K562 (cell line): ENCODE data around the gene DUS4L. TPM values are rescaled to one million over a fixed set of nuclear protein-coding genes. Genes with fewer than 3 reads are reported as not detected.
A peak's percentile ranks its signal among the peaks of the same experiment; 100 is the strongest.

Experiments
- ARID4B ChIP-seq: sonication (generic); formaldehyde crosslinking; IDR thresholded peaks from 2 replicates; pipeline ENCODE4 v1.8.0; 2022; ENCODE audit warnings: mild to moderate bottlenecking, missing genetic modification reagents
- ATF1 ChIP-seq, 2 experiments: fragments of 450-650 bp in 1 of 2; IDR thresholded peaks; 2 replicates each; pipeline ENCODE4 v1.6.1; 2016; ENCODE audit warnings: missing compliant biosample characterization in 1 of 2, missing genetic modification characterization in 1 of 2
- BCOR ChIP-seq: fragments of 450-650 bp; IDR thresholded peaks from 2 replicates; pipeline ENCODE4 v1.6.1; 2016
- E2F3 ChIP-seq: fragments of 250-450 bp; sonication (Bioruptor Pico); IDR thresholded peaks from 2 replicates; pipeline ENCODE4 v1.4.0; 2020; ENCODE audit warnings: mild to moderate bottlenecking
- IFI16 ChIP-seq: fragments of 250-450 bp; sonication (Bioruptor Pico); IDR thresholded peaks from 2 replicates; pipeline ENCODE4 v2.1.2; 2022; ENCODE audit warnings: mild to moderate bottlenecking, inconsistent platforms
- MXD1 ChIP-seq: fragments of 250-450 bp; sonication (Bioruptor Pico); IDR thresholded peaks from 2 replicates; pipeline ENCODE4 v1.8.0; 2021; ENCODE audit warnings: borderline replicate concordance, mild to moderate bottlenecking, moderate library complexity; ENCODE audit not compliant: poor library complexity, severe bottlenecking
- POLR2AphosphoS5 ChIP-seq: IDR thresholded peaks from 2 replicates; pipeline ENCODE4 v1.6.1; 2011; ENCODE audit warnings: mild to moderate bottlenecking, low read depth, low read length, moderate library complexity; ENCODE audit not compliant: control insufficient read depth, insufficient read depth
- RUNX1 ChIP-seq: sonication (generic); IDR thresholded peaks from 2 replicates; pipeline ENCODE4 v1.6.1; 2016; ENCODE audit warnings: antibody characterized with exemption, low read depth
- ZNF318 ChIP-seq, 2 experiments: fragments of 450-650 bp; IDR thresholded peaks; 2 replicates each; pipeline ENCODE4 v1.6.1; 2016; ENCODE audit warnings: mild to moderate bottlenecking in 2 of 2, borderline replicate concordance in 1 of 2, low read depth in 1 of 2, moderate library complexity in 1 of 2
- ZNF561 ChIP-seq: fragments of 450-650 bp; formaldehyde crosslinking; conservative IDR thresholded peaks from 2 replicates; pipeline ENCODE4 v1.4.0; 2020; ENCODE audit warnings: mild to moderate bottlenecking, moderate library complexity
- polyA plus RNA-seq, 8 experiments: library from polyadenylated mRNA; depleted of rRNA in 4 of 8; stranded (reverse) in 5 of 8; unstranded in 3 of 8; fragments of >200 nt; fragmentation: Nextera tagmentation in 2 of 8; fragmentation: Illumina TruSeq in 1 of 8; extraction: Ambion mirVana in 2 of 8; extraction: Trizol in 1 of 8; gene quantifications; 2 replicates each; pipeline versions ENCODE4 v1.2.1 to v1.2.3, GENCODE V29; 2011 to 2014; ENCODE audit warnings: inconsistent platforms in 1 of 8, missing spikeins in 1 of 8
- total RNA-seq, 7 experiments: library from RNA; depleted of rRNA in 6 of 7; stranded (reverse); fragments of >200 nt in 6 of 7; fragmentation: Illumina TruSeq in 2 of 7; extraction: Trizol in 2 of 7; gene quantifications; 2 replicates each; pipeline versions ENCODE4 v1.2.1 to v1.2.3, GENCODE V29; 2011 to 2021; ENCODE audit warnings: low replicate concordance in 1 of 7
- TF ChIP-seq, protein P1 (sequence below): fragments of 450-650 bp; formaldehyde crosslinking; IDR thresholded peaks from 2 replicates; pipeline ENCODE4 v1.4.0; 2022; ENCODE audit warnings: missing genetic modification characterization

Gene DUS4L
- total and polyA plus RNA-seq, 9 of the 15 experiments (the other 6 are each of a cell fraction or from before 2014, with no cell fraction given) = 12.2 to 33.6 (median 28.6) TPM

GRCh38 chr7:107579885-107580715, 16.3 kb downstream of the DUS4L start, which contains the start of gene BCAP29 (continued):
- TF ChIP-seq ZNF318 (IDR thresholded peaks at IDR 0.05; ENCODE audit: borderline replicate concordance in 1 of 2, low read depth in 1 of 2) (no peak), BCOR (peak; percentile 70), RUNX1 (no peak; the same call in 1 of the 2 replicates), E2F3 (CRISPR knock-in tag) (peak; percentile 79), MXD1 (no peak), ZNF561 (CRISPR knock-in tag) (no peak), ARID4B (0 out of 2 replicates have a peak, but pooled peaks have one; percentile 61), ATF1 (CRISPR knock-in tag; IDR thresholded peaks at IDR 0.05) (peak; percentile 71; the same call in 1 of the 2 replicates), ATF1 (tag; IDR thresholded peaks at IDR 0.05) (peak; percentile 98), IFI16 (CRISPR knock-in tag) (no peak), POLR2AphosphoS5 (peak; percentile 90)
- TF ChIP-seq, protein P1, sequence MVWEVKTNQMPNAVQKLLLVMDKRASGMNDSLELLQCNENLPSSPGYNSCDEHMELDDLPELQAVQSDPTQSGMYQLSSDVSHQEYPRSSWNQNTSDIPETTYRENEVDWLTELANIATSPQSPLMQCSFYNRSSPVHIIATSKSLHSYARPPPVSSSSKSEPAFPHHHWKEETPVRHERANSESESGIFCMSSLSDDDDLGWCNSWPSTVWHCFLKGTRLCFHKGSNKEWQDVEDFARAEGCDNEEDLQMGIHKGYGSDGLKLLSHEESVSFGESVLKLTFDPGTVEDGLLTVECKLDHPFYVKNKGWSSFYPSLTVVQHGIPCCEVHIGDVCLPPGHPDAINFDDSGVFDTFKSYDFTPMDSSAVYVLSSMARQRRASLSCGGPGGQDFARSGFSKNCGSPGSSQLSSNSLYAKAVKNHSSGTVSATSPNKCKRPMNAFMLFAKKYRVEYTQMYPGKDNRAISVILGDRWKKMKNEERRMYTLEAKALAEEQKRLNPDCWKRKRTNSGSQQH (CRISPR knock-in tag) = peak; percentile 69; the same call in 1 of the 2 replicates
